Neural progenitor cell (in vitro differentiated cells): ENCODE measurements around the gene PREX1. TPM values are rescaled to one million over a fixed set of nuclear protein-coding genes. Genes with fewer than 3 reads are reported as not detected.
A peak's percentile ranks its signal among the peaks of the same experiment; 100 is the strongest.

Source experiments
- DNase-seq: peaks from one replicate; pipeline ENCODE4 v3.0.0-alpha.2; 2016; ENCODE audit warnings: low spot score
- H2AFZ ChIP-seq: fragments of 200-600 bp; sonication (generic); replicated peaks from 2 replicates; pipeline ENCODE4 v1.6.1; 2016; ENCODE audit warnings: antibody characterized with exemption
- H3F3A ChIP-seq: fragments of 200-600 bp; sonication (generic); 2 replicates; pipeline ENCODE4 v1.6.1; 2016; ENCODE audit warnings: antibody characterized with exemption, low read depth
- H3K27ac ChIP-seq: fragments of 200-600 bp; sonication (generic); 2 replicates; pipeline ENCODE4 v1.5.1; 2016; ENCODE audit warnings: mild to moderate bottlenecking
- H3K27me3 ChIP-seq: fragments of 200-600 bp; sonication (generic); 2 replicates; pipeline ENCODE4 v1.6.1; 2016; ENCODE audit warnings: mild to moderate bottlenecking, moderate library complexity
- H3K36me3 ChIP-seq: fragments of 200-600 bp; sonication (generic); 2 replicates; pipeline ENCODE4 v1.5.1; 2016
- H3K4me1 ChIP-seq: fragments of 200-600 bp; sonication (generic); 2 replicates; pipeline ENCODE4 v1.6.1; 2016; ENCODE audit warnings: mixed run types
- H3K4me2 ChIP-seq: fragments of 200-600 bp; sonication (generic); 2 replicates; pipeline ENCODE4 v1.6.1; 2016
- H3K4me3 ChIP-seq: fragments of 200-600 bp; sonication (generic); 2 replicates; pipeline ENCODE4 v1.5.1; 2016
- H3K79me2 ChIP-seq: fragments of 200-600 bp; sonication (generic); 2 replicates; pipeline ENCODE4 v1.6.1; 2016; ENCODE audit warnings: low read depth
- H3K9ac ChIP-seq: fragments of 200-600 bp; sonication (generic); 2 replicates; pipeline ENCODE4 v1.6.1; 2016
- H3K9me3 ChIP-seq: fragments of 200-600 bp; sonication (generic); 2 replicates; pipeline ENCODE4 v1.5.1; 2016; ENCODE audit warnings: low read depth
- H4K20me1 ChIP-seq: fragments of 200-600 bp; sonication (generic); 2 replicates; pipeline ENCODE4 v1.6.1; 2016; ENCODE audit warnings: low read depth
- H3K27ac Mint-ChIP-seq: 3 replicates; pipeline ENCODE4 v1.8.0; 2021; ENCODE audit warnings: mixed read lengths
- H3K27me3 Mint-ChIP-seq: 2 replicates; pipeline ENCODE4 v1.8.0; 2022; ENCODE audit warnings: low read depth, mild to moderate bottlenecking, inconsistent platforms, moderate library complexity, mixed read lengths; ENCODE audit not compliant: insufficient read depth
- H3K36me3 Mint-ChIP-seq: 3 replicates; pipeline ENCODE4 v1.8.0; 2021; ENCODE audit warnings: mixed read lengths
- H3K4me1 Mint-ChIP-seq: 3 replicates; pipeline ENCODE4 v1.8.0; 2021; ENCODE audit warnings: mixed read lengths
- H3K4me3 Mint-ChIP-seq: 3 replicates; pipeline ENCODE4 v1.8.0; 2021; ENCODE audit warnings: mild to moderate bottlenecking, moderate library complexity, mixed read lengths
- H3K9me3 Mint-ChIP-seq: 3 replicates; pipeline ENCODE4 v1.8.0; 2020; ENCODE audit warnings: mixed read lengths
- CTCF ChIP-seq: fragments of 200-600 bp; sonication (generic); IDR thresholded peaks from 2 replicates; pipeline ENCODE4 v1.5.1; 2017; ENCODE audit warnings: antibody characterized with exemption, mild to moderate bottlenecking
- EZH2 ChIP-seq: fragments of 200-600 bp; sonication (generic); IDR thresholded peaks from 2 replicates; pipeline ENCODE4 v1.6.1; 2017; ENCODE audit warnings: antibody characterized with exemption, mild to moderate bottlenecking, moderate library complexity
- EZH2phosphoT487 ChIP-seq: fragments of 200-600 bp; sonication (generic); IDR thresholded peaks from 2 replicates; pipeline ENCODE4 v1.6.1; 2017; ENCODE audit warnings: antibody characterized with exemption
- total RNA-seq: library from RNA; depleted of rRNA; stranded (reverse); fragments of >200 nt; gene quantifications from 2 replicates; pipeline ENCODE4 v1.2.3, GENCODE V29; 2015; ENCODE audit warnings: low replicate concordance

PREX1 gene
- total RNA-seq, 1 donor from 2014 or later, result 4.5 TPM

GRCh38 chr20:48648482-48649051 is 179.2 kb downstream of the PREX1 start:
- no peak for TF ChIP-seq EZH2phosphoT487
- no peak for TF ChIP-seq EZH2
- no peak for TF ChIP-seq CTCF

DNA sequence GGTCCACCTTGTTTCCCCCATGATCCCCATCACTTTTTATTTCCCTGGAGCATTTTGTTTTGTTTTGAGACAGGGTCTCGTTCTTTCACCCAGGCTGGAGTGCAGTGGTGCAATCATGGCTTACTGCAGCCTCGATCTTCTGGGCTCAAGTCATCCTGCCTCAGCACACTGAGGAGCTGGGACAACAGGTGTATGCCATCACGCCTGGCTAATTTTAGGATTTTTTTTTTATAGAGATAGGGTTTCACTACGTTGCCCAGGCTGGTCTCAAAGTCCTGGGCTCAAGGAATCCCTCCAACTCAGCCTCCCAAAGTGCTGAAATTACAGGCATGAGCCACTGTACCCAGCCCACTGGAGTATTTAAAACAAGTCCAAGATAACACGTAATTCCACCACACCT is 179.9 kb downstream of the PREX1 start:
- Histone ChIP-seq H2AFZ (no peak overlapping the region), H3K79me2 (no peaks in the 10 kb centered on the region), H3K4me3 (no peak overlapping the region), H3K36me3 (no peaks in the 10 kb centered on the region), H3K27me3 (no peaks in the 10 kb centered on the region), H3K9ac (no peak overlapping the region), H4K20me1 (no peaks in the 10 kb centered on the region), H3K27ac (no peak overlapping the region), H3K4me1 (no peaks in the 10 kb centered on the region), H3F3A (no peaks in the 10 kb centered on the region), H3K9me3 (no peaks in the 10 kb centered on the region), H3K4me2 (no peak overlapping the region)
- Mint-ChIP-seq H3K36me3 (peaks cover 43% of the 10 kb centered on the region), H3K27me3 (peaks cover 5% of the 10 kb centered on the region), H3K9me3 (no peaks in the 10 kb centered on the region), H3K27ac (no peak overlapping the region), H3K4me1 (no peaks in the 10 kb centered on the region), H3K4me3 (no peak overlapping the region)
- DNase-seq, result no peak
- TF ChIP-seq EZH2phosphoT487 (no peak), CTCF (no peak), EZH2 (no peak)

More at GRCh38 chr20:48648482-48649051, 179.2 kb downstream of the PREX1 start:
- H3K36me3 Mint-ChIP-seq, result peaks cover 43% of the 10 kb centered on the region
- H3K4me3 ChIP-seq, result no peak overlapping the region
- no peaks in the 10 kb centered on the region for H3K79me2 ChIP-seq
- H3K27ac ChIP-seq, result no peak overlapping the region
- no peak for DNase-seq
- H3K9me3 Mint-ChIP-seq, result no peaks in the 10 kb centered on the region
- H3K27ac Mint-ChIP-seq, result peak overlapping the region; percentile 11
- H3K4me1 Mint-ChIP-seq, result no peaks in the 10 kb centered on the region
- H3K9ac ChIP-seq, result no peak overlapping the region
- H3K4me1 ChIP-seq, result no peaks in the 10 kb centered on the region
- no peaks in the 10 kb centered on the region for H3F3A ChIP-seq
- no peaks in the 10 kb centered on the region for H3K36me3 ChIP-seq
- no peaks in the 10 kb centered on the region for H3K9me3 ChIP-seq
- H4K20me1 ChIP-seq, result no peaks in the 10 kb centered on the region
- peaks cover 5% of the 10 kb centered on the region for H3K27me3 Mint-ChIP-seq
- H3K27me3 ChIP-seq, result no peaks in the 10 kb centered on the region
- no peak overlapping the region for H3K4me2 ChIP-seq
- no peak overlapping the region for H3K4me3 Mint-ChIP-seq
- H2AFZ ChIP-seq, result no peak overlapping the region

GRCh38 chr20:48645666-48646065 is 182.1 kb downstream of the PREX1 start:
- H3F3A ChIP-seq, result no peaks in the 10 kb centered on the region
- H4K20me1 ChIP-seq, result no peaks in the 10 kb centered on the region
- DNase-seq, result no peak
- Mint-ChIP-seq H3K4me1 (no peaks in the 10 kb centered on the region), H3K36me3 (peaks cover 44% of the 10 kb centered on the region), H3K27me3 (peaks cover 2% of the 10 kb centered on the region), H3K9me3 (no peaks in the 10 kb centered on the region), H3K27ac (peak overlapping the region; percentile 74), H3K4me3 (no peak overlapping the region)
- H3K27me3 ChIP-seq, result no peaks in the 10 kb centered on the region
- TF ChIP-seq EZH2phosphoT487 (no peak), EZH2 (no peak), CTCF (no peak)
- no peaks in the 10 kb centered on the region for H3K4me1 ChIP-seq
- no peak overlapping the region for H3K9ac ChIP-seq
- no peaks in the 10 kb centered on the region for H3K9me3 ChIP-seq
- H2AFZ ChIP-seq, result no peak overlapping the region
- H3K4me3 ChIP-seq, result no peak overlapping the region
- H3K36me3 ChIP-seq, result no peaks in the 10 kb centered on the region
- H3K79me2 ChIP-seq, result no peaks in the 10 kb centered on the region
- no peak overlapping the region for H3K4me2 ChIP-seq
- no peak overlapping the region for H3K27ac ChIP-seq
